Pancreas (tissue), 10 donors: ENCODE results near the gene FGFR3. TPM values are rescaled to one million over a fixed set of nuclear protein-coding genes. Genes with fewer than 3 reads are reported as not detected.

Experiments
- ATAC-seq, 4 donors: fragments of 200-7000 bp; cut with Tn5 transposase; one replicate each; pipeline versions ENCODE4 v1.8.0 to v1.9.1; 2020; ENCODE audit warnings: mild to moderate bottlenecking in 4 of 4, moderate library complexity in 4 of 4
- DNase-seq, 6 donors: peaks; one replicate each; pipeline ENCODE4 v3.0.0-alpha.2; 2020
- FAIRE-seq: peaks from 2 replicates; lab custom pipeline; 2012; peaks lifted over from hg19 to GRCh38; lab: Jason Lieb, UNC
- H3K27ac ChIP-seq, 4 donors: fragments of 200-600 bp; sonication (generic); 1 replicate in 3 of 4; 2 replicates in 1 of 4; pipeline versions ENCODE4 v1.5.0 to v1.8.0; 2020
- H3K27me3 ChIP-seq, 4 donors: fragments of 200-600 bp; one replicate each; pipeline ENCODE4 v1.8.0; 2021
- H3K36me3 ChIP-seq, 3 donors: fragments of 200-600 bp; sonication (generic) in 1 of 3; one replicate each; pipeline versions ENCODE4 v1.5.0 to v1.8.0; 2020 to 2021
- H3K4me1 ChIP-seq, 3 donors: fragments of 200-600 bp; one replicate each; pipeline ENCODE4 v1.8.0; 2021
- H3K4me3 ChIP-seq, 4 donors: fragments of 200-600 bp; sonication (generic) in 2 of 4; one replicate each; pipeline versions ENCODE4 v1.5.0 to v1.8.0; 2020 to 2021
- H3K9me3 ChIP-seq, 4 donors: fragments of 200-600 bp; one replicate each; pipeline ENCODE4 v1.8.0; 2021
- WGBS, 2 donors: extraction: QIAGEN DNeasy Blood & Tissue Kit; methylation state at CpG; one replicate each; pipeline ENCODE4 v1.1.7; 2013; 5-methylcytosine and 5-hydroxymethylcytosine counted together
- intact Hi-C, 3 donors: fragments of 100-400 bp; cut with DNase I; formaldehyde crosslinking; loops; one replicate each; pipeline versions ENCODE4 v1.11.1 to v1.14.2; 2022
- polyA plus RNA-seq, 2 donors: library from polyadenylated mRNA; stranded (reverse); fragments of 200-250 nt; gene quantifications; one replicate each; pipeline ENCODE4 v1.2.3, GENCODE V29; 2013
- total RNA-seq, 6 donors: library from RNA; stranded (reverse); fragmentation: NEBNext Ultra II Directional in 4 of 6; extraction: Animal tissue kit (Norgen Biotek cat#: 25700) in 4 of 6; gene quantifications; one replicate each; pipeline versions ENCODE4 v1.2.1 to v1.2.4, GENCODE V29; 2021 to 2023
- TF ChIP-seq, protein P1 (sequence below), 4 donors: fragments of 200-600 bp; sonication (generic) in 3 of 4; IDR thresholded peaks; one replicate each; pipeline versions ENCODE4 v1.5.0 to v1.8.0; 2021; ENCODE audit warnings: antibody characterized with exemption in 4 of 4
- donor health status: healthy with polysubstance abuse.
- donor health status: DM: no; HTN: no; CAD: no; lungs with moderate emphysema.
- donor health status: DM: no; HTN: no; CAD: no.
- donor health status: control.
- donor health status: control.
- donor health status: Bipolar disorder and iron deficiency.
- donor health status: DM: yes; HTN: yes; CAD: no.
- donor health status: DM: no; HTN: no; CAD: no.
- donor health status: DM: no; HTN: no; CAD: no.
- donor health status: DM: yes; HTN: yes; CAD: no.

Gene FGFR3
- total and polyA plus RNA-seq, 8 donors = 40.4 to 300 (median 64.8) TPM

DNA sequence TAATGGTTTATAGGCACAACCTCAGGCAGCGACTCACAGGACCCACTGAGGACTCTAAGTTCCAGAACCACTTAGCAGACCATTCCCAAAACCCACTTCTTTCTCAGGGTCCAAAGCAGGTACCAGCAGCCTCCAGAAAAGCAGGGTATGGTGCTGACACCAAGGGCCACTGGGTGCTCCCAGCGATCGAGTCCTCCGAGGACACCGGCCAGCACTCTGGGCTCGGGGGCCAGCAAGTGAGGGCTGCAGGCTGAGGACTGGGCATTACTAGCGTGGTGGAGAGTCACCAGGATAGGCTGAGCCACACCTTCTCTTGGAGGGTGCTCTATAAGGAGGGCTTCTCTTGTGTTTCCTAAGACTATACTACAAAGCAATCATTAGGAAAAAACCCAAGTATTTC lies 43.6 kb downstream of the FGFR3 start:
- Histone ChIP-seq H3K9me3 (no peaks in the 10 kb centered on the region), H3K36me3 (peaks cover 3 to 46% (median 21%) of the 10 kb centered on the region in 3 donors), H3K27me3 (no peaks in the 10 kb centered on the region), H3K27ac (no peak overlapping the region), H3K4me1 (no peaks in the 10 kb centered on the region), H3K4me3 (no peak overlapping the region)
- intact Hi-C loops = no loop called here
- DNase-seq = no peak
- 95 to 97% methylated on average over 7 of the region's 7 CpGs for whole genome bisulfite sequencing, 2 donors
- ATAC-seq = no peak
- FAIRE-seq = no peak
- TF ChIP-seq, protein P1, sequence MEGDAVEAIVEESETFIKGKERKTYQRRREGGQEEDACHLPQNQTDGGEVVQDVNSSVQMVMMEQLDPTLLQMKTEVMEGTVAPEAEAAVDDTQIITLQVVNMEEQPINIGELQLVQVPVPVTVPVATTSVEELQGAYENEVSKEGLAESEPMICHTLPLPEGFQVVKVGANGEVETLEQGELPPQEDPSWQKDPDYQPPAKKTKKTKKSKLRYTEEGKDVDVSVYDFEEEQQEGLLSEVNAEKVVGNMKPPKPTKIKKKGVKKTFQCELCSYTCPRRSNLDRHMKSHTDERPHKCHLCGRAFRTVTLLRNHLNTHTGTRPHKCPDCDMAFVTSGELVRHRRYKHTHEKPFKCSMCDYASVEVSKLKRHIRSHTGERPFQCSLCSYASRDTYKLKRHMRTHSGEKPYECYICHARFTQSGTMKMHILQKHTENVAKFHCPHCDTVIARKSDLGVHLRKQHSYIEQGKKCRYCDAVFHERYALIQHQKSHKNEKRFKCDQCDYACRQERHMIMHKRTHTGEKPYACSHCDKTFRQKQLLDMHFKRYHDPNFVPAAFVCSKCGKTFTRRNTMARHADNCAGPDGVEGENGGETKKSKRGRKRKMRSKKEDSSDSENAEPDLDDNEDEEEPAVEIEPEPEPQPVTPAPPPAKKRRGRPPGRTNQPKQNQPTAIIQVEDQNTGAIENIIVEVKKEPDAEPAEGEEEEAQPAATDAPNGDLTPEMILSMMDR (IDR thresholded peaks at IDR 0.05) = no peak

DNA sequence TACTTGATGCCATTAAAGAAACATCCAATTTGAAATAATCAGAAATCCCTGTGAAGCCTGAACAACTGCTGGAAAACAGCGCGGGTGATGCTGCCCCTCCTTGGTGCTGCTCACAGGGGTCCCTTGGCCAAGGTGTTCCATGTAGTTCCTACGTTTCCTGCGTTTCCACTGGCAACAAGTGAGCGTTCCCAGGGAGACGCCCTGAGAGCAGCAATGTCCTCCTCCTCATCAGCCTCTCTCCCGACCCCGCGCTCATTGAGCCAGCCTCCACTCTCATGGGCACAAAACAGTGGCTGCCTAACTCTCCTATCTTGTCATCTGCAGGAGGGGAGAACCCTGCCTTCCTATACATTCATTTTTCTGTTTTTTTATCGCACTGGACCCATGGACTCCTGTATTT lies 44.0 kb downstream of the FGFR3 start:
- H3K9me3 ChIP-seq = no peaks in the 10 kb centered on the region
- H3K27me3 ChIP-seq = no peaks in the 10 kb centered on the region
- intact Hi-C loops = no loop called here
- no peaks in the 10 kb centered on the region for H3K4me1 ChIP-seq
- H3K36me3 ChIP-seq = peaks cover 3 to 46% (median 21%) of the 10 kb centered on the region in 3 donors
- DNase-seq (no peak), ATAC-seq (no peak), FAIRE-seq (no peak)
- WGBS, 2 donors = 94 to 96% methylated on average over 10 of the region's 10 CpGs
- TF ChIP-seq, protein P1 (IDR thresholded peaks at IDR 0.05) = no peak
- H3K27ac ChIP-seq = no peak overlapping the region
- H3K4me3 ChIP-seq = no peak overlapping the region

DNA sequence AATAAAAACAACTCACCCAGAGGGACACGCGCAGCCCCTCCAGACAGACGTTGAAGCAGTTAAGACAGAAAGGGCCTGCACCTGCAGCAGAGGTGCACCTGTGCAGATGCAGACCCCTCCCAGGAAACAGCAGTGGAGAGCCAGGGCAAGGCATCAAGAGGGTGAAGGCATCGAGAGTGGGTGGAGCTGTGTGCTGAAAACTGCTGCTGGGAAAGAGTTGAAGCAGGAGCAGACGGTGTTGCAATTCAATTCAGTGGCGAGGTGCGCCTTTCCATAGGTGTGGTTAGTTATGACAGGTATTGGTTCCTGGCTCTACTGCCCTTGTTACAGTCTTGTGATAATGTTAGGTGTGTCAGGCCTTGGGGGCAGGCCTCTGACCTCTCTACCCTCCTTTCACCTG lies 46.2 kb downstream of the FGFR3 start:
- Histone ChIP-seq H3K4me3 (no peak overlapping the region), H3K27me3 (no peaks in the 10 kb centered on the region), H3K4me1 (no peaks in the 10 kb centered on the region), H3K36me3 (peaks cover 3 to 34% (median 16%) of the 10 kb centered on the region in 3 donors), H3K9me3 (no peaks in the 10 kb centered on the region), H3K27ac (no peak overlapping the region)
- WGBS, 2 donors = 86% methylated on average over 7 of the region's 7 CpGs
- FAIRE-seq = no peak
- DNase-seq = no peak
- TF ChIP-seq, protein P1 (IDR thresholded peaks at IDR 0.05) = no peak
- ATAC-seq = peak in 1 of 4 donors; percentile 25
- intact Hi-C loops = no loop called here

DNA sequence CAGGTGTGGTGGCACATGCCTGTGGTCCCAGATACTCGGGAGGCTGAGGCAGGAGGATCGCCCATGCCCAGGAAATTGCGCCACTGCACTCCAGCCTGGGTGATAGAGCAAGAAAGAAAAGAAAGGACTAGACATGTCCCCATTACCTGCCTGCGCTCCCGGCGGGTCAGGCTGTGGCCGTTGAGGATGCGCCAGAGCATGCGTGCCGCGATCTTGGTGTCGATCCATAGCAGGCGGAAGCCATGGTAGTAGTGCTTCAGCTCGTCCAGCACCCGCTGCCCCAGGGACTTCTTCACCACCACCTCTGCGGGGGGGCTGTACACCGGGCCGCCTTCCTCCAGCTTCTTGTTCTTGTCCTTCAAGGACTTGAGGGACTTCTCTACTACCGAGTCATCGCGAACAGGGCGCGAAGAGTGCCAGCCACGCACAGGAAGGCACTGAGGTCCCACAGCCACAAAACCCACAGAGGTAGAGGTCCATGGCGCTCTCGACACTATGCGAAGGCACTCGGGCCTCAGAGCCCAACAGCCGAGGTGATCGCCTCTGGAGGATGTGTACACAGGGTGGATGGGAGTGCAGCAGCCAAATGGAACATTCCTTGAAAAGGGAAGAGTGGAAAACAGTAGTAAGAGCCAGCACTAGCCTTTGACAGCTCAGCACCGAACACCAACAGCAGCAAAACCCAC lies 48.3 kb downstream of the FGFR3 start:
- FAIRE-seq (no peak), DNase-seq (no peak), ATAC-seq (no peak)
- peaks cover 0 to 22% (median 16%) of the 10 kb centered on the region in 3 donors for H3K36me3 ChIP-seq
- WGBS, 2 donors = 93 to 94% methylated on average over 31 of the region's 31 CpGs
- H3K4me1 ChIP-seq = no peaks in the 10 kb centered on the region
- H3K27me3 ChIP-seq = no peaks in the 10 kb centered on the region
- no peak overlapping the region for H3K4me3 ChIP-seq
- no peaks in the 10 kb centered on the region for H3K9me3 ChIP-seq
- H3K27ac ChIP-seq = no peak overlapping the region
- TF ChIP-seq, protein P1 (IDR thresholded peaks at IDR 0.05) = no peak
- intact Hi-C loops = no loop called here

DNA sequence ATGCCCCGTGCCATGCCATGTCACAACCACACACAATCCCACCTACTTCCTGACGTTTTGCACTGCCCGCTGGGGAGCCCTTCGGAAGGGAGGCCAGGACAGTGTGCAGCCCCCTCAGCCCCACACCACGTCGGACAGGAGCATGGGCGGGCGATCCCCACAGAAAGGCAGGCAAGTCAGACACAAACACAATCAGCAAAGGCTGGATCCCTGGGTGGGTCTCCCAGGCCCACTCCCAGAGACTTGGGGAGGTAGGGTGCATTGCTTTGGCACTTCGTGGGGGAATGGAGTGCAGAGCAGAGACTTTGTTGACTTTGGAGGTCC lies 48.8 kb downstream of the FGFR3 start:
- no peak overlapping the region for H3K27ac ChIP-seq
- H3K9me3 ChIP-seq = no peaks in the 10 kb centered on the region
- no peak for ATAC-seq
- intact Hi-C loops = no loop called here
- FAIRE-seq = no peak
- no peak for DNase-seq
- TF ChIP-seq, protein P1 (IDR thresholded peaks at IDR 0.05) = no peak
- H3K4me1 ChIP-seq = no peaks in the 10 kb centered on the region
- no peaks in the 10 kb centered on the region for H3K27me3 ChIP-seq
- H3K36me3 ChIP-seq = peaks cover 0 to 22% (median 16%) of the 10 kb centered on the region in 3 donors
- 88 to 90% methylated on average over 9 of the region's 9 CpGs for WGBS, 2 donors
- no peak overlapping the region for H3K4me3 ChIP-seq
